Heart right ventricle (tissue), 16 donors: ENCODE results near the gene SGCA. TPM values are rescaled to one million over a fixed set of nuclear protein-coding genes. Genes with fewer than 3 reads are reported as not detected.

Source experiments
- ATAC-seq, 8 donors: fragments of 200-7000 bp; cut with Tn5 transposase; one replicate each; pipeline ENCODE4 v1.9.1; 2020; ENCODE audit warnings: mild to moderate bottlenecking in 8 of 8, moderate library complexity in 8 of 8, moderate number of reproducible peaks in 1 of 8
- DNase-seq, 2 donors: peaks; one replicate each; pipeline ENCODE4 v3.0.0-alpha.2; 2020
- H3K27ac ChIP-seq, 10 donors: fragments of 200-600 bp; sonication (generic) in 2 of 10; one replicate each; pipeline versions ENCODE4 v1.5.0 to v1.8.0; 2020 to 2022; ENCODE audit warnings: mild to moderate bottlenecking in 3 of 10
- H3K27me3 ChIP-seq, 7 donors: fragments of 200-600 bp; one replicate each; pipeline ENCODE4 v1.8.0; 2021 to 2022; ENCODE audit warnings: mild to moderate bottlenecking in 2 of 7
- H3K36me3 ChIP-seq, 9 donors: fragments of 200-600 bp; sonication (generic) in 1 of 9; one replicate each; pipeline versions ENCODE4 v1.5.0 to v1.8.0; 2020 to 2022; ENCODE audit warnings: mild to moderate bottlenecking in 2 of 9
- H3K4me1 ChIP-seq, 9 donors: fragments of 200-600 bp; sonication (generic) in 1 of 9; one replicate each; pipeline versions ENCODE4 v1.5.0 to v1.8.0; 2020 to 2022; ENCODE audit warnings: mild to moderate bottlenecking in 4 of 9
- H3K4me3 ChIP-seq, 10 donors: fragments of 200-600 bp; sonication (generic) in 2 of 10; one replicate each; pipeline versions ENCODE4 v1.5.0 to v1.8.0; 2020 to 2022; ENCODE audit warnings: mild to moderate bottlenecking in 7 of 10, moderate library complexity in 2 of 10
- H3K9me3 ChIP-seq, 11 donors: fragments of 200-600 bp in 10 of 11; sonication (generic) in 2 of 11; one replicate each; pipeline versions ENCODE4 v1.5.0 to v1.8.0; 2013 to 2022; ENCODE audit warnings: mild to moderate bottlenecking in 2 of 11, control low read depth in 1 of 11, moderate library complexity in 1 of 11
- CTCF ChIP-seq, 9 donors: fragments of 200-600 bp; sonication (generic) in 2 of 9; IDR thresholded peaks; one replicate each; pipeline versions ENCODE4 v1.5.0 to v1.8.0; 2021 to 2022; ENCODE audit warnings: antibody characterized with exemption in 9 of 9, mild to moderate bottlenecking in 5 of 9, moderate library complexity in 1 of 9
- WGBS, 2 donors: extraction: QIAGEN DNeasy Blood & Tissue Kit; methylation state at CpG; one replicate each; pipeline ENCODE4 v1.1.7; 2013; ENCODE audit warnings: inconsistent platforms in 1 of 2; 5-methylcytosine and 5-hydroxymethylcytosine counted together
- intact Hi-C, 10 donors: fragments of 100-400 bp; cut with DNase I; formaldehyde crosslinking; loops; one replicate each; pipeline versions ENCODE4 v1.11.1 to v1.14.2; 2022
- polyA plus RNA-seq, 2 donors: library from polyadenylated mRNA; stranded (reverse); fragments of 200-250 nt; gene quantifications; one replicate each; pipeline ENCODE4 v1.2.3, GENCODE V29; 2013
- total RNA-seq, 10 donors: library from RNA; stranded (reverse); fragmentation: NEBNext Ultra II Directional in 3 of 10; extraction: Animal tissue kit (Norgen Biotek cat#: 25700) in 3 of 10; gene quantifications; one replicate each; pipeline versions ENCODE4 v1.2.1 to v1.2.4, GENCODE V29; 2021 to 2023
- donor health status: Arrhythmogenic right ventricular cardiomyopathy.
- donor health status: ischemic (EF 13 %, LVEDD 7.1; RV severe dilation, severe dysfunction).
- donor health status: healthy with polysubstance abuse.
- donor health status: DM: no; HTN: yes; CAD: no.
- donor health status: DM: no; HTN: no; CAD: no.
- donor health status: ischemic (EF 25% LVEDD 6.9; RV normal size, moderate dysfunction).
- donor health status: ischemic (EF 25% LVEDD 5.7; RV mildly dilated, moderate dysfunction).
- donor health status: healthy.
- donor health status: DM: yes; HTN: yes; CAD: no.
- donor health status: Ischemic cardiomyopathy.
- donor health status: ischemic (EF 35%, LVEDD 5.7; RV mildly dilated, moderate dysfunction).
- donor health status: nonischemic (EF 11% LVEDD 7.7; RV severe dilation, severe dysfunction).
- donor health status: DM: yes; HTN: yes; CAD: no.
- donor health status: PGD.
- donor health status: ischemic (EF 29% LVEDD 5.4; RV normal size, mild dysfunction).
- donor health status: nonischemic (EF 23%, LVEDD 6.1; RV moderate dilation, normal function).

SGCA gene
- total and polyA plus RNA-seq, 12 donors = 136 to 314 (median 158) TPM

GRCh38 chr17:50163843-50164696, 1.7 kb upstream of the SGCA start:
- no peak for TF ChIP-seq CTCF (IDR thresholded peaks at IDR 0.05)
- Histone ChIP-seq H3K4me3 (peak overlapping the region in 2 of 10 donors; percentile 1 to 5), H3K9me3 (no peaks in the 10 kb centered on the region), H3K27me3 (no peaks in the 10 kb centered on the region), H3K4me1 (peaks cover 5 to 63% (median 24%) of the 10 kb centered on the region in 9 donors), H3K27ac (peak overlapping the region in 9 of 10 donors; percentile 18 to 99 (median 95)), H3K36me3 (peaks cover 0 to 7% (median 0%) of the 10 kb centered on the region in 9 donors)
- WGBS, 2 donors = 73 to 74% methylated on average over 11 of the region's 11 CpGs
- intact Hi-C loops = loop anchor here in 7 of 10 donors (5.0 to 10.0 kb wide), 6 partner anchors 42 to 131 kb away; partner anchors contain the start of gene PDK2 (in 2 of the 7)
- peak; percentile 65 to 67 for DNase-seq
- ATAC-seq = peak in 5 of 8 donors; percentile 30 to 53 (median 37)

GRCh38 chr17:50164697-50164988, 1.2 kb upstream of the SGCA start:
- intact Hi-C loops = loop anchor here in 7 of 10 donors (5.0 to 10.0 kb wide), 6 partner anchors 42 to 130 kb away; partner anchors contain the start of gene PDK2 (in 2 of the 7)
- DNase-seq = no peak
- 84 to 90% methylated on average over 2 of the region's 2 CpGs for WGBS, 2 donors
- Histone ChIP-seq H3K9me3 (no peaks in the 10 kb centered on the region), H3K4me3 (no peak overlapping the region), H3K27ac (peak overlapping the region in 8 of 10 donors; percentile 72 to 99 (median 96)), H3K36me3 (peaks cover 0 to 9% (median 0%) of the 10 kb centered on the region in 9 donors), H3K4me1 (peaks cover 5 to 65% (median 25%) of the 10 kb centered on the region in 9 donors), H3K27me3 (no peaks in the 10 kb centered on the region)
- no peak for ATAC-seq
- no peak for TF ChIP-seq CTCF (IDR thresholded peaks at IDR 0.05)

- no peak for TF ChIP-seq CTCF (IDR thresholded peaks at IDR 0.05)
- Histone ChIP-seq H3K4me3 (peak overlapping the region in 6 of 10 donors; percentile 40 to 59 (median 56)), H3K27ac (peak overlapping the region; percentile 72 to 99 (median 94)), H3K9me3 (no peaks in the 10 kb centered on the region), H3K4me1 (peaks cover 5 to 68% (median 25%) of the 10 kb centered on the region in 9 donors), H3K36me3 (peaks cover 0 to 13% (median 0%) of the 10 kb centered on the region in 9 donors), H3K27me3 (no peaks in the 10 kb centered on the region)
- DNase-seq (no peak), ATAC-seq (no peak)
- intact Hi-C loops = loop anchor here in 3 of 10 donors (5.0 to 10.0 kb wide), 3 partner anchors 50 to 130 kb away; no protein-coding TSS in a partner anchor
- 60 to 77% methylated on average over 9 of the region's 9 CpGs for WGBS, 2 donors
Observed at GRCh38 chr17:50165066-50165465, 739 bp upstream of the SGCA start.

- Histone ChIP-seq H3K9me3 (no peaks in the 10 kb centered on the region), H3K27me3 (no peaks in the 10 kb centered on the region), H3K4me1 (peaks cover 5 to 72% (median 25%) of the 10 kb centered on the region in 9 donors), H3K4me3 (peak overlapping the region in 9 of 10 donors; percentile 36 to 59 (median 54)), H3K27ac (peak overlapping the region; percentile 72 to 99 (median 94)), H3K36me3 (peaks cover 0 to 16% (median 0%) of the 10 kb centered on the region in 9 donors)
- WGBS, 2 donors = 54 to 61% methylated on average over 3 of the region's 3 CpGs
- ATAC-seq = peak in 3 of 8 donors; percentile 0
- no peak for DNase-seq
- no peak for TF ChIP-seq CTCF (IDR thresholded peaks at IDR 0.05)
- intact Hi-C loops = loop anchor here in 3 of 10 donors (5.0 to 10.0 kb wide), 3 partner anchors 51 to 129 kb away; no protein-coding TSS in a partner anchor
Observed at GRCh38 chr17:50165466-50165865, 339 bp upstream of the SGCA start.
